ENCODE results near the gene FRMD5.

DNA sequence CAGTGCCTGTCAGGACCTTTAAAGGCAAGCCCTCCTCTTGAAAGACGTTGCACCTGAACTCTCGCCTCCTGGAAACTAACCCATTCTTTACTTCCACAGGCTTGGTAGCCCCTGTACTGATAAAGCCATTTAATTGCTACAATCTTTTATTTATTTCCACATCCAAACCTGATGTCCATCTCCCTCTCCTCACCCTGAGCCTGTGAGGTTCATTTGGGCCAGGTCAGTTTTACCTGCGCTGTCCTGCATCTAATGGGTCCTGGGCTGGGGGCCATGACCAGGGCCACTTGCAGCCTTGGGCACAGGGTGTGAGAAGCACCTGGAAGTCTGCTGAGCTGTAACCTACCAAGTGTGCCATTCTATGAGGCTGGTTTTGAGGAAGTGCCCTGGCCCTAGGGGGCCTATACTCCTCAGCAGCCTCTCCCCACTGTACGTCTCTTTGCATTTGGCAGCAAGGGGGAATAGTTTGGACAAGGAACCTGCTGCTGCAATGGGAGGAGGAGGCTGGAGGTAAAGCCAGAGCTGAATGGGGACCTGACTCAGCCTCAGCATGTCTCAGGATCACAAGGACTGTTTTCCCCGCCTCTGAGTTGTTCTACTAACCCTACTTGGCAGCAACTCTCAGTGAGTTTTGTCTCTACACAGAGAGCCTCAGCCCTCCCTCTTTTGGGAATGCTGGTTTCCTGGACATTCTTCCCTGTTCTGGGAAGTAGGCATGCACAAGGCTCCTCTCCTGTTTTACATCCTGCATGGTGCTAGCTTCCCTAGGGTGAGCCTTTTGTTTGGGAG lies 314.5 kb downstream of the FRMD5 start:
- TF ChIP-seq, protein P1, sequence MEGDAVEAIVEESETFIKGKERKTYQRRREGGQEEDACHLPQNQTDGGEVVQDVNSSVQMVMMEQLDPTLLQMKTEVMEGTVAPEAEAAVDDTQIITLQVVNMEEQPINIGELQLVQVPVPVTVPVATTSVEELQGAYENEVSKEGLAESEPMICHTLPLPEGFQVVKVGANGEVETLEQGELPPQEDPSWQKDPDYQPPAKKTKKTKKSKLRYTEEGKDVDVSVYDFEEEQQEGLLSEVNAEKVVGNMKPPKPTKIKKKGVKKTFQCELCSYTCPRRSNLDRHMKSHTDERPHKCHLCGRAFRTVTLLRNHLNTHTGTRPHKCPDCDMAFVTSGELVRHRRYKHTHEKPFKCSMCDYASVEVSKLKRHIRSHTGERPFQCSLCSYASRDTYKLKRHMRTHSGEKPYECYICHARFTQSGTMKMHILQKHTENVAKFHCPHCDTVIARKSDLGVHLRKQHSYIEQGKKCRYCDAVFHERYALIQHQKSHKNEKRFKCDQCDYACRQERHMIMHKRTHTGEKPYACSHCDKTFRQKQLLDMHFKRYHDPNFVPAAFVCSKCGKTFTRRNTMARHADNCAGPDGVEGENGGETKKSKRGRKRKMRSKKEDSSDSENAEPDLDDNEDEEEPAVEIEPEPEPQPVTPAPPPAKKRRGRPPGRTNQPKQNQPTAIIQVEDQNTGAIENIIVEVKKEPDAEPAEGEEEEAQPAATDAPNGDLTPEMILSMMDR (IDR thresholded peaks at IDR 0.05; ENCODE audit: poor library complexity, severe bottlenecking) = no peak
- TF ChIP-seq SMC3 (conservative IDR thresholded peaks at IDR 0.05; ENCODE audit: poor library complexity) (no peak), MXI1 (conservative IDR thresholded peaks at IDR 0.05; ENCODE audit: poor library complexity, severe bottlenecking) (no peak), POLR2AphosphoS5 (IDR thresholded peaks at IDR 0.05) (no peak), EZH2 (IDR thresholded peaks at IDR 0.05; ENCODE audit: borderline replicate concordance, insufficient read depth, low read length, poor library complexity, severe bottlenecking) (no peak)

All from neural cell (in vitro differentiated cells).